NCI-H2227 (cell line): ENCODE measurements around the gene RFX1.

Source experiments
- DNase-seq: peaks from one replicate; lab custom pipeline; 2025; ENCODE audit not compliant: unreplicated experiment; lab: John Stamatoyannopoulos, UW

Gene RFX1

DNA sequence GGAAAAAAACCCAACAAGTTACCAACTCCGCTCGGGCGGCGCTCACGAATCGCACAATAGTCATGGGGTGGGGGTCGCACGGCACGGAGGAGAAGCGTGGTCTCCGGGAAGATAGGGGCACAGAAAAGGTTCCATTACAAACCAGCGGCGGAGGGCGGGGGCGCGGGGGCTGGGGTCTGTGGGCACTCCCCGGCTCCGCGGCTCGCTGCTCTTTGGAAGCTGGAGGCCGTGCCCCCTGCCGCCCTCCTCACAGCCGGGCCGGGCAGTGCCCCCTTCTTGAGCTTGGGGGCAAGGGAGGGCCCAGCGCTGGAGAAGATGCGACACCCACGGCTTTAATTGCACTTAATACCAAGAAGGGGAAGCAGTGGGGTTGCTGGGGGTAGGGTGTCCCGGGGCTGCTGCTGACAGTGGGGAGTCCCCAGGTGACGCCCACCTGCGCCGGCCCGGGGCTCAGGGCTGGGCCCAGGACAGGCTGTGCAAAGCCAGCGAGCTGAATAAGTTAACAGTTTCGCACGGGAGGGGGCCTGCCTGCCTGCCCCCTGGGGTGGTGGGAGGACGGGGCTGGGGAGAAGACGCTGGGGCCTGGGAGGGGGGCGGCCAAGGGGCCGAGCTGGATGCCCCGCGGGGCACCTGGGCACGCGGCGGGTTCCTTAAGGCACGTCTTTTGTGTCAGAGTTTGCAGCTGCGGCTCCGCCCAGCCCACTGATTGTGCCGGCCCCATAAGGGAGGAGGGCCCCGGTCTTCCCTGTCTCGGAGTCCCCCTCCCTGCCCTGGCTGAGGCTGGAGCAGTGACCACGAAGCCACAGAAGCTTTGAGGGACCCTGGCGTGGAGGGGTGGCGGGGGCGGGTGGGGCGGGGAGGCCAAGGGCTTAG lies 44.1 kb downstream of the RFX1 start:
- no peak for DNase-seq

GRCh38 chr19:13960863-13961784 lies 45.0 kb downstream of the RFX1 start:
- DNase-seq = no peak

DNA sequence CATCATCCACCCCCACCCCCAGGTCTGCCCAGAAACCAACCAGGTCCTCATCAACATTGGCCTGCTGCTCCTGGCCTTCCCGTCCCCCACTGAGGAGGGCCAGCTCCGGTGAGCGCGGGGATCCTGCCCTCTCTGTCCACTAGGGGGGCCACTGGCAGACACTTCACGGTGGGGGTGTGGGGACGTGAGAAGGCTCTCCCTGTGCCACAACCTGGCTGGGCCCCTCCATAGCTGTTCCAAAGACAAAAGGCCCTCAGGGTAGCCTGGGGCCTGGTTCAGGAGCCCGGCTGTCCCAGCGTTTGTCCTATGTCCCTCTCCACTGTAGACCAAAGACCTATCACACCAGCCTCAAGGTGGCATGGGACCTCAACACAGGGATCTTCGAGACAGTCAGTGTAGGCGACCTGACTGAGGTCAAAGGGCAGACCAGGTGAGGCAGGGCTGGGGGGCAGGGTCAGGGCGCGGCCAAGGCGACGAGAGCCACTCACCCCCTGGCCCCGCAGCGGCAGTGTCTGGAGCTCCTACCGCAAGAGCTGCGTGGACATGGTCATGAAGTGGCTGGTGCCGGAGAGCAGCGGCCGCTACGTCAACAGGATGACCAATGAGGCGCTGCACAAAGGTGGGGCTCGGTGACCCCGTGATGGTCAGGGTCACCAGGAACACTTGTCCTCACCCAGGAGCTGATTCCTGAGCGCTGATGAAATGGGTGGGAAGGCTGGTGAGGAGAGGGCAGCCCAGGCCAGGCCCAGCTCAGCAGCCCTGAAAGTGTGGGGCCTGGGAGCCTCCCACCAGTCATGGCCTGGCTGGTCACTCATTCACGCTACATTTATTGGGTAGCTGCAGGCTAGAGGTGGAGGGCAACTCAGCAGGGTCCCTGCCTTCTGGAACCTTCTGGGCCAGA lies 45.9 kb downstream of the RFX1 start:
- no peak for DNase-seq

- no peak for DNase-seq
Observed at GRCh38 chr19:13959141-13959961, 46.8 kb downstream of the RFX1 start.

DNA sequence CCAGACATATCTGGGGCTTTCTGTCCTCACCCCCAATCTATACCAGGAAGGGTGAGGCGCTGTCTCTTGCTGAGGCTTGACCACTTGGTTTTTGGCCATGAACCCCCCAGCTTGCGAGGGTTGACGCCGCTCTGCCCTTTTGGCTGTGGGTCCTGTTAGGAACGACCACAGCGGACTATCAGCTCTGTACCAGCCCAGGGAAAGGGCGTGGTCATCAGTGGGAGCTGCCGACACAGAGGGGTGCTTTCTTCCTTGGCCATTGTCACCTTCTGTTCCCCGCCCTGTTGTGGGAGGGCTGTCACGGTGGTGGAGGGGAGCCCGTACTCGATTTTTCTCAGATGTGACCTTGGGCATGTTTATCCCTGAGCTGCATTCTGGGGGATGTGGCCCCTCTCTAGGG lies 48.1 kb downstream of the RFX1 start:
- DNase-seq = no peak

GRCh38 chr19:13957051-13957450 lies 49.1 kb downstream of the RFX1 start:
- DNase-seq = no peak

- no peak for DNase-seq
Observed at GRCh38 chr19:13956365-13956744, 49.8 kb downstream of the RFX1 start.

GRCh38 chr19:13955662-13956364 lies 50.3 kb downstream of the RFX1 start:
- DNase-seq = no peak

DNA sequence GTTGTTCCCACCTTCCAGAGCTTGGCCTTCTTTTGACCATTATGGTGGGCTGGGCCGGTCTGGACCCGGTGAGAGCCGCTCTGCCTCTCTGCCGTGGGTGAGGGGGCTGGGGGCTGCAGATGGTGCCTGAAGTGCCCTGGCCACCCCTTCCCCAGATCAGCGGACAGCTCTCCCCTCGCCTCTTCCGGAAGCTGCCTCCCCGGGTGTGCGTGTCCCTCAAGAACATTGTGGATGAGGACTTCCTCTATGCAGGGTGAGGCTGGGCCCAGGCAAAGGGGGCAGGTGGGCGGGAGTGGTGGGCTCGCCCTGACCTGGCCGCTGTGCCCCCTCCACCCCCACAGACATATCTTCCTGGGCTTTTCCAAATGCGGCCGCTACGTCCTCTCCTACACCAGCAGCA lies 51.9 kb downstream of the RFX1 start:
- DNase-seq = no peak

DNA sequence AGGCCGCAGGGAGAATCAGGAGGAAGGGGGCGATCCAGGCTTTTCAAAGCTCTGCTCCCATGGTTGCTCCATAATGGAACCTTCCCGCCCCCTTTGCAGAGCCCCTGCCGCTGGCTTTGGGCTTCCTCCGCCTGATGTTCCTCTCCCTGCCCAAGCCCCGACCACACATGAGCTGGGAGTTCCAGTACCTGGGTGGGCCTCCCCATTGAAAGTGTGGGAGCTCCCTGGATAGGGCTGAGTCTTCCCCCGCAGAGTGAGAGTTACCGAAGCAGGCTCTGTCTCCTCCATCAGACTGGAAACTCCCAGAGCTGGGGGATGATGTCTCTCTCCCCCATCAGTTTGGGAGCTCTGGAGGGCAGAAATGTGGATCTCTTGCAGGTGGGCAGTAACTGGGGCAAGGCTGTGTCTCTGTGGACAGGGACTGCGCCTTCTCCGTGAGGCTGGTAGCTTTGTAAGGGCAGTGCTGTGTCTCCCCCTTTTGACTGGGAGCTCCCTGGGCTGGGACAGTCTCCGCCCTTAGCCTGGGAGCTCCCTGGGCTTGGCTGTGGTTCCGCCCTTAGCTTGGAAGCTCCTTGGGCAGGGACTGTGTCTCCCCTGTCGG lies 53.1 kb downstream of the RFX1 start:
- peak; percentile 42 for DNase-seq

- peak; percentile 98 for DNase-seq
Observed at GRCh38 chr19:13952154-13952930, 53.8 kb downstream of the RFX1 start, which contains the start of gene DCAF15. Gene DCAF15 (plus strand): TSS chr19:13952509. CDS start chr19:13952513, 4 bp downstream.

DNA sequence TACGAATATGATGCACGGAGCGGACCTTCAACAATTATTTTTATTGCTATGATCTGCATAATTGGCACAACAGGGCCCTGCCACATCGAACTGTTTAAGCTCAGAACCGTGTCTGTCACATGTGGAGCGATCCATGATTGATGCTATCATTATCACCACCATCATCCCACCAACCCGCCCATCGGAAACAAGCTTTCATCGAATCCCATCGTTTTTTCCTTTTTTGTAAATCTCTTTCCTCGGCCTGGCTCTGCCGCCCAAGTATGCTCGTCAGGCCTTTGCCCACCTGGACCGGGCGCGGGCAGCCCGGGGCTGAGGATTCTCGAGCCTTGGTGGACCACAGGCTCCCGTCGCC lies 54.3 kb downstream of the RFX1 start:
- no peak for DNase-seq

GRCh38 chr19:13951043-13951442 lies 55.1 kb downstream of the RFX1 start:
- no peak for DNase-seq

GRCh38 chr19:13946414-13946813 lies 59.7 kb downstream of the RFX1 start:
- no peak for DNase-seq

DNA sequence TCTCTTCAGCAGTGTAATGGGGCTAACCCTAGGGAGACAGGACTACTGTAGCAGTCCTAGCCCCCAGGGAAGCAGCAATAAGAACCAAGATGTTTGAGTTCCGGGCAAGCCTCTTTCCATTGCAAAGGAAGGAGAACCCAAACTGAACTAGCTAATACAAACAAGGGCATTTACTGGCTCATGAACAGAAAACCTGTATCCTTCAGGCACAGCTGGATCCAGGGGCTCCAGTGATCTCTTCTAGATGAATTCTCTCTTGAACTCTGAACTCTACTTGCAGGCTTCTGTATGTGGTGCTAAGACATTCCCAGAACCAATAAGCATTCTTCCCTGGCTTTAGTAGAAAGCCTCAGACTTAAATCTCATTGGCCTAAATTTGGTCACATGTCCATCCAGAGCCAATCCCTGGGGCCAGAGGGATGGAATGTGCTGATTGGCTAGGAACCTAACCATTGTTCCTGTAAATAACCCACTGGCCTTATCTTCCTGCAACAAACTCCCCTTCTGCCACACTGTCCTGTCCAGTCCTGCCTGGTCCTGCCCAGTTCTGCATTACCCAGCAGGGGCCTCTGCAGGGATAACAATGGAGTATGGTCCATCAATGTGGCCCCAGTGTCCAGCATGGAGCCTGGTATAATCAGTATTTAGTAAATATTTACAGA lies 64.0 kb downstream of the RFX1 start:
- no peak for DNase-seq

GRCh38 chr19:13938301-13939064 lies 67.6 kb downstream of the RFX1 start, which contains the start of gene PODNL1:
Gene PODNL1 (minus strand): TSS chr19:13938417. CDS start chr19:13938181, 236 bp downstream.
- no peak for DNase-seq
